ENCODE measurements around the gene DGKG. TPM values are rescaled to one million over a fixed set of nuclear protein-coding genes. Genes with fewer than 3 reads are reported as not detected.

The DGKG gene
- polyA plus RNA-seq, 3 donors = 4.2 to 9.2 (median 4.3) TPM

DNA sequence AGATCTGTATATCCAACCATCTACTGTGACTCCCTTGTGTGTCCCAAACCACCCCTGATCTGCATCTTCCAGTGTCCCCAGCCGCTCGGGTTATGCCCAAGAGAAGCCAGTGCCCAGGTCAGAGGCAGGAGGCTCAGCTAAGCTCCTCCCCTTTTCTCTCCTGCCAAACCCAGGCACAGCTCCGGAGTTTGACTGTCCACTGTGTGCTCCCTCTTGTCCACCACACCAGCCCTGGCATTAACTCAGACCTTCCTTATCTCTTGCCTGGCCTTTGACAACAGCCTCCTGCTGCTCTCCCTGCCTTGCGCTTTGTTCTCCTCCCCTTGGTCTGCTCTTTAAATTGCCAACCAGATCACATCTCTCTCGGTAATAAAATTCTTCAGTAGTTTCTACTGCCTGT, 39.3 kb downstream of the DGKG start:
- Histone ChIP-seq H3K36me3 (replicated peaks in 1 of 2; ENCODE audit: control insufficient read depth in 1 of 2, insufficient read depth in 2 of 2, low read length in 2 of 2) (peaks cover 28 to 52% of the 10 kb centered on the region in 2 donors), H4K20me1 (ENCODE audit: insufficient read depth, low read length) (peaks cover 84% of the 10 kb centered on the region), H3K9me3 (replicated peaks in 1 of 2; ENCODE audit: control insufficient read depth in 1 of 2, insufficient read depth in 1 of 2, low read length in 2 of 2) (no peaks in the 10 kb centered on the region), H3K9ac (ENCODE audit: insufficient read depth, low read length, poor library complexity, severe bottlenecking) (no peak overlapping the region), H2AFZ (ENCODE audit: insufficient read depth, low read depth, low read length, poor library complexity, severe bottlenecking) (no peak overlapping the region), H3K27ac (ENCODE audit: low read depth in 1 of 2, low read length in 2 of 2) (peak overlapping the region in 1 of 2 donors; percentile 17), H3K4me1 (ENCODE audit: control insufficient read depth in 1 of 2, insufficient read depth in 2 of 2, low read length in 2 of 2) (peaks cover 9 to 10% of the 10 kb centered on the region in 2 donors), H3K4me2 (replicated peaks; ENCODE audit: extremely low read depth, low read length, poor library complexity, severe bottlenecking) (no peak overlapping the region), H3K4me3 (replicated peaks in 1 of 3; ENCODE audit: low read depth in 2 of 3, low read length in 3 of 3) (no peak overlapping the region), H3K79me2 (ENCODE audit: insufficient read depth, low read length) (peaks cover 92% of the 10 kb centered on the region), H3K27me3 (ENCODE audit: control insufficient read depth in 2 of 2, insufficient read depth in 2 of 2, low read length in 2 of 2) (no peaks in the 10 kb centered on the region)
- H3K27ac Mint-ChIP-seq = peak overlapping the region in 4 of 7 donors; percentile 37 to 65 (median 56)
- intact Hi-C loops (cut with micrococcal nuclease) = no loop called here
- no peaks in the 10 kb centered on the region for H3K9me3 Mint-ChIP-seq
- H3K4me3 Mint-ChIP-seq = no peak overlapping the region
- H3K36me3 Mint-ChIP-seq = peaks cover 33 to 53% of the 10 kb centered on the region in 2 donors
- DNase-seq = no peak
- WGBS (ENCODE audit: insufficient coverage) = 98% methylated on average over 4 of the region's 5 CpGs
- TF ChIP-seq, protein P1, sequence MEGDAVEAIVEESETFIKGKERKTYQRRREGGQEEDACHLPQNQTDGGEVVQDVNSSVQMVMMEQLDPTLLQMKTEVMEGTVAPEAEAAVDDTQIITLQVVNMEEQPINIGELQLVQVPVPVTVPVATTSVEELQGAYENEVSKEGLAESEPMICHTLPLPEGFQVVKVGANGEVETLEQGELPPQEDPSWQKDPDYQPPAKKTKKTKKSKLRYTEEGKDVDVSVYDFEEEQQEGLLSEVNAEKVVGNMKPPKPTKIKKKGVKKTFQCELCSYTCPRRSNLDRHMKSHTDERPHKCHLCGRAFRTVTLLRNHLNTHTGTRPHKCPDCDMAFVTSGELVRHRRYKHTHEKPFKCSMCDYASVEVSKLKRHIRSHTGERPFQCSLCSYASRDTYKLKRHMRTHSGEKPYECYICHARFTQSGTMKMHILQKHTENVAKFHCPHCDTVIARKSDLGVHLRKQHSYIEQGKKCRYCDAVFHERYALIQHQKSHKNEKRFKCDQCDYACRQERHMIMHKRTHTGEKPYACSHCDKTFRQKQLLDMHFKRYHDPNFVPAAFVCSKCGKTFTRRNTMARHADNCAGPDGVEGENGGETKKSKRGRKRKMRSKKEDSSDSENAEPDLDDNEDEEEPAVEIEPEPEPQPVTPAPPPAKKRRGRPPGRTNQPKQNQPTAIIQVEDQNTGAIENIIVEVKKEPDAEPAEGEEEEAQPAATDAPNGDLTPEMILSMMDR (IDR thresholded peaks at IDR 0.05) = no peak
- H3K27me3 Mint-ChIP-seq (ENCODE audit: low read depth in 3 of 3) = no peaks in the 10 kb centered on the region
- H3K4me1 Mint-ChIP-seq = peaks cover 15% of the 10 kb centered on the region

DNA sequence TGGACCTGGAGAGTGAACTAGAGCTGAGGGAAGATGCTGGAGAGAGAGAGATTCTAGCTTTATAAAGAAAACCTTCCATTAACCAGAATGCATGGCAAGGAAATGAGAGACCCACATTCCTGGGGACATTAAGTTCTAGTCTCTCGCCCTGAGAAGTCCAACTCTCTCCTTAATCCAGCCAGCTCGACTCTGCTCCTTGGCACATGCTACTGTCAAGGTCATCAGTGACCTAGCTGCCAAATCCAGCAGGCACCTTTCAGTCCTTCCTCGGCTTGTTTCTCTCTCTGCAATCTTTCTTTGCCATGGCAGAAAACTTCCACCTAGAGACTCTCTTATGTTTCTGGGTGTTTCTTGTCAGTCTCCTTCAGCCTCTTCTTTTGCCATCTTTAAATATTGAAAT, 40.3 kb downstream of the DGKG start:
- H2AFZ ChIP-seq (ENCODE audit: insufficient read depth, low read depth, low read length, poor library complexity, severe bottlenecking) = no peak overlapping the region
- no peak overlapping the region for H3K4me3 Mint-ChIP-seq
- H3K27ac ChIP-seq (ENCODE audit: low read depth in 1 of 2, low read length in 2 of 2) = peak overlapping the region in 1 of 2 donors; percentile 42
- H4K20me1 ChIP-seq (ENCODE audit: insufficient read depth, low read length) = peaks cover 80% of the 10 kb centered on the region
- H3K4me3 ChIP-seq (replicated peaks in 1 of 3; ENCODE audit: low read depth in 2 of 3, low read length in 3 of 3) = no peak overlapping the region
- 97% methylated on average over 3 of the region's 3 CpGs for WGBS (ENCODE audit: insufficient coverage)
- peaks cover 35 to 62% of the 10 kb centered on the region in 2 donors for H3K36me3 ChIP-seq (replicated peaks in 1 of 2; ENCODE audit: control insufficient read depth in 1 of 2, insufficient read depth in 2 of 2, low read length in 2 of 2)
- intact Hi-C loops (cut with micrococcal nuclease) = no loop called here
- no peaks in the 10 kb centered on the region for H3K9me3 Mint-ChIP-seq
- no peaks in the 10 kb centered on the region for H3K9me3 ChIP-seq (replicated peaks in 1 of 2; ENCODE audit: control insufficient read depth in 1 of 2, insufficient read depth in 1 of 2, low read length in 2 of 2)
- no peak for DNase-seq
- H3K36me3 Mint-ChIP-seq = peaks cover 43 to 63% of the 10 kb centered on the region in 2 donors
- no peaks in the 10 kb centered on the region for H3K27me3 Mint-ChIP-seq (ENCODE audit: low read depth in 3 of 3)
- no peak overlapping the region for H3K4me2 ChIP-seq (replicated peaks; ENCODE audit: extremely low read depth, low read length, poor library complexity, severe bottlenecking)
- peaks cover 91% of the 10 kb centered on the region for H3K79me2 ChIP-seq (ENCODE audit: insufficient read depth, low read length)
- no peaks in the 10 kb centered on the region for H3K27me3 ChIP-seq (ENCODE audit: control insufficient read depth in 2 of 2, insufficient read depth in 2 of 2, low read length in 2 of 2)
- peaks cover 5% of the 10 kb centered on the region for H3K4me1 Mint-ChIP-seq
- H3K9ac ChIP-seq (ENCODE audit: insufficient read depth, low read length, poor library complexity, severe bottlenecking) = no peak overlapping the region
- TF ChIP-seq, protein P1 (IDR thresholded peaks at IDR 0.05) = no peak
- no peaks in the 10 kb centered on the region for H3K4me1 ChIP-seq (ENCODE audit: control insufficient read depth in 1 of 2, insufficient read depth in 2 of 2, low read length in 2 of 2)
- peak overlapping the region in 4 of 7 donors; percentile 2 to 72 (median 38) for H3K27ac Mint-ChIP-seq
